Thoracic aorta (tissue), 2 donors: ENCODE data around the gene KCNIP4. TPM values are rescaled to one million over a fixed set of nuclear protein-coding genes. Genes with fewer than 3 reads are reported as not detected.

Experiments used
- ATAC-seq: fragments of 150-250 bp; one replicate; pipeline ENCODE4 v1.8.0; 2017; ENCODE audit warnings: low read depth; ENCODE audit not compliant: insufficient number of reproducible peaks, low FRiP score
- DNase-seq: peaks from one replicate; pipeline ENCODE4 v3.0.0-alpha.2; 2020; ENCODE audit warnings: low spot score
- H3K27ac ChIP-seq, 2 donors: fragments of 200-600 bp; sonication (generic); 1 replicate in 1 of 2; 2 replicates in 1 of 2; pipeline ENCODE4 v1.5.1; 2016; ENCODE audit warnings: mild to moderate bottlenecking in 2 of 2, moderate library complexity in 2 of 2
- H3K27me3 ChIP-seq: fragments of 200-600 bp; sonication (generic); replicated peaks from 2 replicates; pipeline ENCODE4 v1.6.0; 2016; ENCODE audit warnings: mild to moderate bottlenecking; ENCODE audit not compliant: insufficient read depth
- H3K36me3 ChIP-seq: fragments of 200-600 bp; sonication (generic); one replicate; pipeline ENCODE4 v1.5.1; 2016
- H3K4me1 ChIP-seq, 2 donors: fragments of 200-600 bp; sonication (generic); 1 replicate in 1 of 2; 2 replicates in 1 of 2; pipeline versions ENCODE4 v1.5.1 to v1.6.0; 2016; ENCODE audit warnings: low read depth in 2 of 2, mild to moderate bottlenecking in 1 of 2; ENCODE audit not compliant: control insufficient read depth in 1 of 2
- H3K4me3 ChIP-seq: fragments of 200-600 bp; sonication (generic); 2 replicates; pipeline ENCODE4 v1.5.1; 2016; ENCODE audit warnings: mild to moderate bottlenecking
- H3K9me3 ChIP-seq: fragments of 200-600 bp; sonication (generic); 2 replicates; pipeline ENCODE4 v1.5.1; 2016
- total RNA-seq, 2 donors: library from RNA; depleted of rRNA; stranded (reverse); fragments of >200 nt; gene quantifications; one replicate each; pipeline versions ENCODE4 v1.1.0 to v1.2.3, GENCODE V29; 2016
- TF ChIP-seq, protein P1 (sequence below): fragments of 200-600 bp; sonication (generic); IDR thresholded peaks from one replicate; pipeline ENCODE4 v1.5.1; 2019; ENCODE audit warnings: antibody characterized with exemption

Gene KCNIP4
- total RNA-seq, 2 donors from 2014 or later, result not detected

DNA sequence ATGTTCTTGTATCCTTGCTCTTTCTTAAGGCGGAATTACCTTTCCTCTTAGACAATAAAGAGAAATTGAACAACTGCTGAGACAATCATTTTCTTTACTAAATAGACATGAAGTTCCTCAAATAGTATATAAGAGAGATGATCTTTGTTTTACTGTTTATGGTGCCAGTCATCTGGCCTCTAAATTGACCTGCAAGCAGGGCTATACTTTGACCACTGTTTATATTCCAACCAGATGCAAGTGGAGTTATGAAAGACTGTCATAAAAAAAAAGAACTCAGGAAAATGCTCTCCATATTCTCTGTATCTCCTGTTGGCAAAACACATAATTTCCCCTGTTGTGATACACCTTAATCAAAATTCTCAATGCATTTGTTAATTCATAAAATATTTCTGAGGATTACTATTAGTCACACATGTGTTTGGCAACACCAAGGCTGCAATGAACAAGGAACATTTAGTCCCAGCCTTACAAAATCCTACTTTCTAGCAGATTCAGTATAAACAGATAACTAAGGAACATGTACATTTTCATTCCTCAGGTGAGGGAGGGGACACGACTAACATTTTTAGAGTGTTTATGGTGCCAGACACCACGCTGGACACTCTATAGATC is 562.3 kb downstream of the KCNIP4 start:
- Histone ChIP-seq H3K27me3 (no peaks in the 10 kb centered on the region), H3K36me3 (no peaks in the 10 kb centered on the region), H3K4me3 (no peak overlapping the region), H3K4me1 (no peaks in the 10 kb centered on the region), H3K9me3 (no peaks in the 10 kb centered on the region), H3K27ac (no peak overlapping the region)
- DNase-seq (no peak), ATAC-seq (no peak)
- TF ChIP-seq, protein P1, sequence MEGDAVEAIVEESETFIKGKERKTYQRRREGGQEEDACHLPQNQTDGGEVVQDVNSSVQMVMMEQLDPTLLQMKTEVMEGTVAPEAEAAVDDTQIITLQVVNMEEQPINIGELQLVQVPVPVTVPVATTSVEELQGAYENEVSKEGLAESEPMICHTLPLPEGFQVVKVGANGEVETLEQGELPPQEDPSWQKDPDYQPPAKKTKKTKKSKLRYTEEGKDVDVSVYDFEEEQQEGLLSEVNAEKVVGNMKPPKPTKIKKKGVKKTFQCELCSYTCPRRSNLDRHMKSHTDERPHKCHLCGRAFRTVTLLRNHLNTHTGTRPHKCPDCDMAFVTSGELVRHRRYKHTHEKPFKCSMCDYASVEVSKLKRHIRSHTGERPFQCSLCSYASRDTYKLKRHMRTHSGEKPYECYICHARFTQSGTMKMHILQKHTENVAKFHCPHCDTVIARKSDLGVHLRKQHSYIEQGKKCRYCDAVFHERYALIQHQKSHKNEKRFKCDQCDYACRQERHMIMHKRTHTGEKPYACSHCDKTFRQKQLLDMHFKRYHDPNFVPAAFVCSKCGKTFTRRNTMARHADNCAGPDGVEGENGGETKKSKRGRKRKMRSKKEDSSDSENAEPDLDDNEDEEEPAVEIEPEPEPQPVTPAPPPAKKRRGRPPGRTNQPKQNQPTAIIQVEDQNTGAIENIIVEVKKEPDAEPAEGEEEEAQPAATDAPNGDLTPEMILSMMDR, result no peak

DNA sequence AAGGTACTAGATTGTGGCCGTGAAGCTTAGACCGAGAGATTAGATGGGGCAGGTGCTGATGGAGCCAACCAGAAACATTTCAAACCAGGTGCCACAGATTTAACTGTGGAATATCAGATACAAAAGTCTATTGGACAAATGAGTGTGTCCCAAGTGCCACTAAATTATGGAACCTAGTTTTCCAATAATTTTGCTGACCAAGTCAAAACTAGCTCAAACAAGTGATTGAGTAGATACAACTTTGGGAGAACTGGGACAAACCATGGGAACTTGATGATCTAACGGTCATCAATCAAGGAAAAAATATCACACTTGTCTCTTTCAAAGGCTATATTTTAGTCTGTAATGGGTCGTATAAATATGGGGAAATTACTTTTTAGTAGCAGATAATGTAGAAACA is 562.9 kb downstream of the KCNIP4 start:
- TF ChIP-seq, protein P1, result no peak
- Histone ChIP-seq H3K27ac (no peak overlapping the region), H3K36me3 (no peaks in the 10 kb centered on the region), H3K4me3 (no peak overlapping the region), H3K9me3 (no peaks in the 10 kb centered on the region), H3K27me3 (no peaks in the 10 kb centered on the region), H3K4me1 (no peaks in the 10 kb centered on the region)
- ATAC-seq (no peak), DNase-seq (no peak)

DNA sequence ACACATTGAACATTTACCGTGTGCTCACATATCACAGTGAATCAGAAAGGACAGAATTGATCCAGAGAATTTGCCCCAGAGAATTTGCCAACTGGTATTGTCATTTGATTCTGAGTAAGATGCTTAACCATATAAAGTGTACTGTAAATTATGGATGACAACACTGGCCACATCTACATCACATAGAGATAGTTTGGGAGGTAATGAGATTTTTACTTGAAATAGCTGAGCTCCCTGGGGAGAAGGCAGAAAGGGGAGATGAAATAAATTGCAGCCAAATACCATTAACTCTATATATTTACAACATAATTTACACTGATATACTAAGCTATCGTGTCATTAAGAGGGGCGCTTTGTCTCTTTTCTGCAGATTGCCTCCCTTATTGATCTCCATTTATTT is 564.0 kb downstream of the KCNIP4 start:
- no peak for DNase-seq
- H3K4me3 ChIP-seq, result no peak overlapping the region
- H3K36me3 ChIP-seq, result no peaks in the 10 kb centered on the region
- no peak for ATAC-seq
- no peaks in the 10 kb centered on the region for H3K9me3 ChIP-seq
- H3K27me3 ChIP-seq, result no peaks in the 10 kb centered on the region
- H3K4me1 ChIP-seq, result no peaks in the 10 kb centered on the region
- no peak overlapping the region for H3K27ac ChIP-seq
- TF ChIP-seq, protein P1, result no peak

DNA sequence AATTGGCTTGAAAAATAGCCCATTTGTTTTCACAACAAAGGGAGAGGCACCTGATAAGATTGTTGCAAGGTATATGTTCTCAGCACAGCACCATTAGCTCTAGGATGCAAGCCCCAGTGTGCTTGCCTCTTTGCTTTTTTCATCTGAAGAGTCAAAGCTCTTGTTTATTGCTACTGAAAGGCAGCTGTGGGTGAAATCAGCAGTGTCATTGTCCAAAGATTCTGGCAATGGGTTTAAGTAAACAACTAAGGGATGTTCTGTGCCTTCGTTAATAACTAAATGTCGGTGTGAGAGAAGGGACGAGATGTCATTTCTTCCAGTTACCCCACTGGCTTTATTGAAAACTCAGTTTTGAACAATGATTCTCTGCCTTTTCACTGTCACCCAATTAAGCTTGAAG is 567.7 kb downstream of the KCNIP4 start:
- Histone ChIP-seq H3K27me3 (no peaks in the 10 kb centered on the region), H3K27ac (no peak overlapping the region), H3K36me3 (no peaks in the 10 kb centered on the region), H3K4me3 (no peak overlapping the region), H3K4me1 (no peaks in the 10 kb centered on the region), H3K9me3 (no peaks in the 10 kb centered on the region)
- DNase-seq, result no peak
- TF ChIP-seq, protein P1, result no peak
- no peak for ATAC-seq

DNA sequence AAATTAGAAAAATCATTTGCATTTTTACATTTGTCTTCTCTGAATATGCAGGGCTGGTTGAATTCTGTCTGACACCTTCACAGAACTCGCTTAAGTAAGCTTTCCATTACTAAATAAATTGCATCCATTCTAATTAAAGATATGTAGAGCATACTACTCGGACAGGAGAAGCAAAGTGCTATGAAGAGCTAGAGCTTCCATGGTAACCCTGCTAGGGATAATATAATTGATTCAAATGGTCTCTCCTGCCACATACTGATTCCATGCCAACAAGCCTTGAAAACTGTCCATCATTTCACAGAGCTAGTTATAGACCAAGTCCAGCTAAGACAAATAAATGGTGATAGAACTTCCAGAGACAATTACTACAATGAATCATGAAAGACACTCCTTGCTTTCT is 571.5 kb downstream of the KCNIP4 start:
- Histone ChIP-seq H3K4me3 (no peak overlapping the region), H3K4me1 (no peaks in the 10 kb centered on the region), H3K9me3 (no peaks in the 10 kb centered on the region), H3K27ac (no peak overlapping the region), H3K36me3 (no peaks in the 10 kb centered on the region), H3K27me3 (no peaks in the 10 kb centered on the region)
- no peak for ATAC-seq
- no peak for DNase-seq
- TF ChIP-seq, protein P1, result no peak
